HFFc6 (cell line): ENCODE measurements around the gene UBASH3B. TPM values are rescaled to one million over a fixed set of nuclear protein-coding genes. Genes with fewer than 3 reads are reported as not detected.

ENCODE experiments used
- DNase-seq: peaks from one replicate; pipeline ENCODE4 v3.0.0-alpha.2; 2018
- H3K27ac Mint-ChIP-seq: 2 replicates; pipeline ENCODE4 v1.8.0; 2020; ENCODE audit warnings: mild to moderate bottlenecking, mixed read lengths
- H3K27me3 Mint-ChIP-seq: 2 replicates; pipeline ENCODE4 v1.8.0; 2021; ENCODE audit warnings: mild to moderate bottlenecking, moderate library complexity, mixed read lengths; ENCODE audit not compliant: insufficient read depth
- H3K36me3 Mint-ChIP-seq: 2 replicates; pipeline ENCODE4 v1.8.0; 2021; ENCODE audit warnings: low read depth, mixed read lengths
- H3K4me1 Mint-ChIP-seq: 2 replicates; pipeline ENCODE4 v1.8.0; 2020; ENCODE audit warnings: low read depth, mixed read lengths
- H3K4me3 Mint-ChIP-seq: 2 replicates; pipeline ENCODE4 v1.8.0; 2020; ENCODE audit warnings: mild to moderate bottlenecking, moderate library complexity, mixed read lengths
- H3K9me3 Mint-ChIP-seq: 2 replicates; pipeline ENCODE4 v1.8.0; 2020; ENCODE audit warnings: mild to moderate bottlenecking, mixed read lengths
- total RNA-seq, 6 experiments: library from RNA; stranded (reverse); fragmentation: NEBNext Ultra II Directional; extraction: Animal tissue kit (Norgen Biotek cat#: 25700); gene quantifications; 2 replicates in 1 of 6; 3 replicates in 5 of 6; pipeline ENCODE4 v1.2.3, GENCODE V29; 2021
- TF ChIP-seq, protein P1 (sequence below): fragments of 200-600 bp; sonication (generic); IDR thresholded peaks from 2 replicates; pipeline ENCODE4 v1.5.0; 2021; ENCODE audit warnings: antibody characterized with exemption, mild to moderate bottlenecking

The UBASH3B gene
- total RNA-seq, 6 experiments from 2014 or later = 44.6 to 60.4 (median 52.9) TPM

DNA sequence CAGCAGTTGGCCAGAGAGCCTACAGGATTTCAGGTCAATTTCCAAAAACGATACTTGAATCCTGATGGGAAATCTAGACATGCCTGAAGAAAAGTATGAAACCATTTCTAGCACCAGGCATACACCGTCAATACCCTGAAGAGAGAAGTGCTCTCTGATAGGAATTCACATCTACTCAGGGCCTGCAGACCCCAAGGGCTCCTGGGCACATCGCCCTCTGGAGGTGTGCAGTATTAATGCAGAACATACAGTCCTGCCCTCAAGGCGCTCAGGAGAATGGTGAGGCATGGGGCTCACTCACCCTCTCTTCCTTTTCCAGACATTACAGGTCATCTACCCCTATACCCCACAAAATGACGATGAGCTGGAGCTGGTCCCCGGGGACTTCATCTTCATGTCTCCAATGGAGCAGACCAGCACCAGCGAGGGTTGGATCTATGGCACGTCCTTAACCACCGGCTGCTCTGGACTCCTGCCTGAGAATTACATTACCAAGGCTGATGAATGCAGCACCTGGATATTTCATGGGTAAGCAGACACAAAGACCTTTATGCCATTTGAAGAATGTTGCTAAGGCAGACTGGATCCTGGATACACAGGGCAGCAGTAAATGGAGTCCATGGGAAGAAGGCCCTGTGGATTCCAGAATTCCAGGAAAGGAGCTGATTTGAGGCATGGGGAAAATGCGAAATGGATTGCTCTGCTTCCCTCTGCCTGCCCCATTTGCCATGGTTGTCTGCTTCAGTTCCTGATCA is 133.4 kb downstream of the UBASH3B start:
- Mint-ChIP-seq H3K27ac (no peak overlapping the region), H3K9me3 (no peaks in the 10 kb centered on the region), H3K27me3 (peaks cover 2% of the 10 kb centered on the region; the same call in 1 of the 2 replicates), H3K4me1 (peaks cover 40% of the 10 kb centered on the region), H3K36me3 (peaks cover 6% of the 10 kb centered on the region), H3K4me3 (no peak overlapping the region)
- TF ChIP-seq, protein P1, sequence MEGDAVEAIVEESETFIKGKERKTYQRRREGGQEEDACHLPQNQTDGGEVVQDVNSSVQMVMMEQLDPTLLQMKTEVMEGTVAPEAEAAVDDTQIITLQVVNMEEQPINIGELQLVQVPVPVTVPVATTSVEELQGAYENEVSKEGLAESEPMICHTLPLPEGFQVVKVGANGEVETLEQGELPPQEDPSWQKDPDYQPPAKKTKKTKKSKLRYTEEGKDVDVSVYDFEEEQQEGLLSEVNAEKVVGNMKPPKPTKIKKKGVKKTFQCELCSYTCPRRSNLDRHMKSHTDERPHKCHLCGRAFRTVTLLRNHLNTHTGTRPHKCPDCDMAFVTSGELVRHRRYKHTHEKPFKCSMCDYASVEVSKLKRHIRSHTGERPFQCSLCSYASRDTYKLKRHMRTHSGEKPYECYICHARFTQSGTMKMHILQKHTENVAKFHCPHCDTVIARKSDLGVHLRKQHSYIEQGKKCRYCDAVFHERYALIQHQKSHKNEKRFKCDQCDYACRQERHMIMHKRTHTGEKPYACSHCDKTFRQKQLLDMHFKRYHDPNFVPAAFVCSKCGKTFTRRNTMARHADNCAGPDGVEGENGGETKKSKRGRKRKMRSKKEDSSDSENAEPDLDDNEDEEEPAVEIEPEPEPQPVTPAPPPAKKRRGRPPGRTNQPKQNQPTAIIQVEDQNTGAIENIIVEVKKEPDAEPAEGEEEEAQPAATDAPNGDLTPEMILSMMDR = peak; percentile 63
- no peak for DNase-seq

DNA sequence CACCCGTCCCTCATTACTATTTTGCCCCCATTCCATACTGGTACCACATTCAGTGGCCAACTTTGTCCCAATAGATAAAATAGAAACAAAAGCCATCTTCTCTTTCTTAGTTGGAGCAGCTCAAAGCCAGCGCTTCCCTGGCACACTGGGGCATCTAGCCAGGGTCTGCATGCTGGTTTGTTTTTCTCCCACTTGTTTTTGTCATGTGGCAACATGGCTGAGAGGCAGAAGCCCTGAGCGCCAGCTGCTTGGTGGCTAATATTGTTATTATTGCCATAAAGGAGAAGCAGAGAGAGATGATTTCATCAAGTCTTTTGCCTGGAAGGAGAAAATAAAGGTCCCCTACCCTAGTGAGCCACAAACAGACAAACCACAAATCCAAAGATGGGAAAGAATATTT is 134.4 kb downstream of the UBASH3B start:
- TF ChIP-seq, protein P1 = no peak
- DNase-seq = no peak
- Mint-ChIP-seq H3K4me1 (peaks cover 31% of the 10 kb centered on the region), H3K9me3 (no peaks in the 10 kb centered on the region), H3K4me3 (no peak overlapping the region), H3K27me3 (peaks cover 2% of the 10 kb centered on the region; the same call in 1 of the 2 replicates), H3K27ac (peak overlapping the region; percentile 8; the same call in 1 of the 2 replicates), H3K36me3 (peaks cover 10% of the 10 kb centered on the region)

DNA sequence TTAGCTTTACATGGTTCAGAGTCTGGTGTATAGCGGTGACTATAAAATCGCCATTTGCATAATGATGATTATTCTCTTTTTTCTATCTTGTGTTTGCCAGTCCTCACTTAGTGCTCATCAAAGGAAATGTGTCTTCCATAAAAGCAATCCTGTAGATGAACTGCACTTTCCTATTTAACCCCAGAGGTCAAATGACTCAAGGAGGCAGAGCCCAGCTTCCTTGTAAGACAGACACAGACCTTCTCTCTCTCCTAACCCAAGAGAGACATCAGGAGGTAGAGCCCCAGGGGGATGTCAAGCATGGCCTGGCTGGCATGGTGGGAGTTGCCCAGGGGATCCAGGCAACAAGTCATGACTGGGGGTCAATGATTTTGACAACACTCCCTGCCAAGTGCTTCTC is 135.9 kb downstream of the UBASH3B start:
- Mint-ChIP-seq H3K36me3 (peaks cover 21% of the 10 kb centered on the region), H3K9me3 (no peaks in the 10 kb centered on the region), H3K27ac (peak overlapping the region; percentile 87), H3K27me3 (peaks cover 2% of the 10 kb centered on the region; the same call in 1 of the 2 replicates), H3K4me3 (peak overlapping the region; percentile 59; the same call in 1 of the 2 replicates), H3K4me1 (peaks cover 21% of the 10 kb centered on the region)
- DNase-seq = no peak
- TF ChIP-seq, protein P1 = no peak

DNA sequence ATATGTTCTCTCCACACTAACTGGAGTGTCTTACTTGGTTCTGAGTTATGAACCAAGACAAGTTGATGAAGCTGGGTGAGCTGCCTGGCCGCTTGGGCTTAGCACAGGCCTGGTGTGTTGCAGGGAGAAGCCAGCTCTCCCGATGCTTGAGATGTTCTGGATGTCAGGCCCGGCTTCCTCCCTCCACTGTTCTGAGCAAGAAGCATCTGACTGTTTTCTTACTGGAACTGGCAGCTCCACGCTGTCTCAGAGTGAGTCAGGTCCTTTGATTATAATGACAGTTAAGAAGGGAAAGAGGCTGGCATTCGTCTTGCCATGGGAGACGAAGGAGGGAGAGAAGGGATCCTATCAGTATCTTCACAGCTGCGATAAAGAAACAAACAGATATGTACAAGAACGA is 136.3 kb downstream of the UBASH3B start:
- DNase-seq = peak; percentile 69
- TF ChIP-seq, protein P1 = no peak
- Mint-ChIP-seq H3K27ac (peak overlapping the region; percentile 87), H3K36me3 (peaks cover 25% of the 10 kb centered on the region), H3K27me3 (peaks cover 2% of the 10 kb centered on the region; the same call in 1 of the 2 replicates), H3K9me3 (no peaks in the 10 kb centered on the region), H3K4me3 (peak overlapping the region; percentile 59), H3K4me1 (peaks cover 21% of the 10 kb centered on the region)

DNA sequence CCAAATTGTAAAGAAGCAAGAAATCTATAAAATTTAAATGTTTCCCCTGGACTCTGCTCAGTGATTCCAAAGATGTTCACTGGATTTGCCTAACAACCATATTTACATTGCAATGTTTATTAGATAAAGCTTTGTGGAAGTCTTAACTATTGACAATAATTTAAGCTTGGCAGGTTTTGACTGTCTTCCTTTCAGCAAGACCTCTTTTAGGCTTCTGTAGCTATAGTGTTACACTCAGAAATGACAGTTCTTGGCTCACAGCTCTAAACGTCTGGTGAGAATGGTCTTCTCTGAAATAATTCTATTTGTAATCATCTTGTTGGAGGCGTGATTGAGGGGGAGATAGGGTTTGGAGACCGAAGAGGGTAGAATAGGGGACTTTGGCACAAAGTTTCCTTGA is 138.0 kb downstream of the UBASH3B start:
- peaks cover 36% of the 10 kb centered on the region for H3K36me3 Mint-ChIP-seq
- H3K27me3 Mint-ChIP-seq = peaks cover 2% of the 10 kb centered on the region; the same call in 1 of the 2 replicates
- peak overlapping the region; percentile 12; the same call in 1 of the 2 replicates for H3K27ac Mint-ChIP-seq
- no peaks in the 10 kb centered on the region for H3K9me3 Mint-ChIP-seq
- H3K4me3 Mint-ChIP-seq = no peak overlapping the region
- no peak for DNase-seq
- TF ChIP-seq, protein P1 = no peak
- H3K4me1 Mint-ChIP-seq = peaks cover 21% of the 10 kb centered on the region
